Activated CD8-positive, alpha-beta memory T cell treated with anti-CD3 and anti-CD28 coated beads, Interleukin-2, amount 50 U/mL, for 1 hour (primary cell): ENCODE measurements around the gene RFLNA.

Experiments
- DNase-seq: peaks from one replicate; pipeline ENCODE4 v3.0.0-alpha.2; 2020; ENCODE audit errors: extremely low read depth

RFLNA gene, protein sequence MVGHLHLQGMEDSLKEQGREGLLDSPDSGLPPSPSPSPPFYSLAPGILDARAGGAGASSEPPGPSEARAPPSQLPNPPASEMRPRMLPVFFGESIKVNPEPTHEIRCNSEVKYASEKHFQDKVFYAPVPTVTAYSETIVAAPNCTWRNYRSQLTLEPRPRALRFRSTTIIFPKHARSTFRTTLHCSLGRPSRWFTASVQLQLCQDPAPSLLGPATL

DNA sequence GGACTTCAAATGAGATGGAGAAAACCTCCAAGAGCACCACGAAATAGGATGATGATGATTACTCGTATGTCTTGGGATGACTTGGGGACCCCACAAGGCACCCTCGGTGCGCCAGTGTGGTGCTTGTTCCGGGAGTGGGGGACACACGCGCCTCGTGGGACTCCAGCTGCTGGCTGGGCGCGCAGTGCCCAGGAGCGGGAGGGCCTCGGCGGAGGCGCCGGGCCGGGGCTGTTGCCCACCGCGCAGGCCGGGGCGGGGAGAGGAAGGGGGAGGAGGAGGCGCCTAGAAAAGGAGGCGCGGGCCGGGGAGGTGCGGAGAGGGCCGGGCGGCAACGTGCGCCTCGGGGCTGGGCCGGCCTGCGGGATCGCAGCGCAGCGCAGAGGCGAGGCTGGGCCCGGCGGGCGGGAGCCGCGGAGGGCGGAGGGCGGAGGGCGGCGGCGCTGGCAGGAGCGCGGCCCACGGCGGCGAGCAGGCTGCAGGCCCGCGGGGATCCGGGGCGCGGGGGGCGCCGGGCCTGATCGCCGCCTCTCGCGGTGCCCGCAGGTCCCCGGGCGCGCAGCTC lies at the start of gene RFLNA:
Gene RFLNA, plus strand, starts transcription at position 314 of the 562 bp plus-strand sequence. CDS start 337 bp downstream, outside the sequence.
- DNase-seq, result no peak

DNA sequence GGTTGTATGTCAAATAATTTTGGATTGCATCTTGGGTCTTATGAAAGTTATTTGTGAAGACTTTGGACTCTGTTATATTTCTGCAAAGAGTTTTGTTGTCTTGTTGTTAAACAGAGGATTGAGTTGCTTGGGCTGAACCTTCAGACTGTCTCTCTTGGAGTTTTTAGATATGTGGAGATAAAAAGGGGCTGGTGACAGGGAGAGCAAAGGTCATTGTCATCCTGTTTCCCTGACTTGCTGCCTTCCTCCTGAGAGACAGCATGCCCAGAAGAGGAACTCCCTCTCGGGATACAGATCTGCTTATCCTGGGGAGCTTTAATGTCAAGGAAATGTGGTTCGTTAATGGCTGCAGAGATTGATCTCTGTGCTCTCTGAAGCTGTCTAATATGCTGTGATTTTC lies 47.6 kb upstream of the RFLNA start:
- DNase-seq, result no peak

DNA sequence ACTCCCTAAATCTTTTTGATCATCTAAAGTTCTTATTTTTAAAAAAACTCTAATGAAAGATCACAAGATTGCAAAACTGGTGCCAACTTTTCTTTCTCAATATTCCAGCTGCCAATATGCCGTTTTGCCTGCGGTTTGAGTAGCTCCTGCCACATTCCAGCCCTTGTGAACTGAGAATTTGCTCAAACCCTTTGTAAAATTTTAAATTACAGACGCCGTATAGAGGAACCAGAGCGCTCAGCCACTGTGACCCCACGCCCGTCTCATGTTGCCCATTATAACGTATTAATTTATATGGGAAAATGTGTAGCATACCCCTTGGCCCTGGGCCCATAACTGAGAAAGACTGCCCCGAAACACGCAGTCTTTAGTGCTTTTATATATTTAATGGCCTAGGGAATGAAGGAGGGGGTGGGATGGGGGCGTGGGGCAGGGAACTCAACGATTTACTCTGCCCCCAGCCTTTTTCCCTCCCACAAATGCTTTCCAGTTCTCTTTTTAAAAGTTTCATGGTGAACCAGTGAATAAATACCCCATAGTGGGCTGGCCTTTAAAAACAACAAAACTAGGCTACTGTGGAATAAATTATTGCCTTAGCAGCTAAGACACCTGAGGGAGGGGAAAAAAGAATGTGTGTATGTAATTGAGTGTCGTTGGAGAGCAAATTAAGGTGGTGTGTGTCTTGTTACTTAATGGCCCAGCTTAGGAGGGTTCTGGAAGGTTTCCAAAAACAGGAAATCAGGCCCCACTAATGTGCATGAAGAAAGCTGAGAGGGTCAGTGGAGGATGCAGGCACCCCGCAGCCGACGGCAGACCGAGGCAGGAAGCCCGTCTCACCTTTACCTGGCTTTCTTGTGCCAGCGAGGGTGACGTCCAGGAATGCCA lies 45.7 kb upstream of the RFLNA start:
- no peak for DNase-seq

DNA sequence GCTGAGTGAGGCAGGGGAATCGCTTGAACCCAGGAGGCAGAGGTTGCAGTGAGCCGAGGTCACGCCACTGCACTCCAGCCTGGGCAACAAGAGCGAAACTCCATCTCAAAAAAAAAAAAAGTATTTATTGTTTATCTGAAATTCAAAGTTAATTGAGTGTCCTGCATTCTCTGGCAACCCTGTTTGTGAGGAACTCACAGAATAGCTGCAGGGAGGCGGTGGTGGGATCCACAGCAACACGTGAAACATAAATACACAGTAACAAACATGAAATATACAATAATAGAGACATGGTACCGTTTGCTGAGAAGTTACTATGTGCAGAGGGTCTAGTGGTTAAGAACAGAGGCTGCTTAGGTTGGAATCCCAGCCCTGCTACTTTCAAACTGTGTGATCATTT lies 43.7 kb upstream of the RFLNA start:
- no peak for DNase-seq

DNA sequence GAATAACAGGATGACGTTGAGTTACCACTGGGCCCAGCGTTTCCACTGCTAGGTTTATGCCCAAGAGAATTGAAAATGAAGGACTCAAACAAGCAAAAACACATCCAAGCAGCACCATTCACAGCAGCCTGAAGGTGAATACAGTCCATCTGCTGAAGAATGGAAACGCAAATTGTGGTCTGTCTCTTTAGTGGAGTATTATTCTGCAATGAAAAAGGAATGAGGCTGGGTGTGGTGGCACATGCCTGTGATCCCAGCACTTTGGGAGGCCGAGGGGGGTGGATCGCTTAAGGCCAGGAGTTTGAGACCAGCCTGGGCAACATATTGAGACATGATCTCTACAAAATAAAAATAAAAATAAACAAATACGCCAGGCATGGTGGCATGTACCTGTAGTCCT lies 41.9 kb upstream of the RFLNA start:
- DNase-seq, result no peak

DNA sequence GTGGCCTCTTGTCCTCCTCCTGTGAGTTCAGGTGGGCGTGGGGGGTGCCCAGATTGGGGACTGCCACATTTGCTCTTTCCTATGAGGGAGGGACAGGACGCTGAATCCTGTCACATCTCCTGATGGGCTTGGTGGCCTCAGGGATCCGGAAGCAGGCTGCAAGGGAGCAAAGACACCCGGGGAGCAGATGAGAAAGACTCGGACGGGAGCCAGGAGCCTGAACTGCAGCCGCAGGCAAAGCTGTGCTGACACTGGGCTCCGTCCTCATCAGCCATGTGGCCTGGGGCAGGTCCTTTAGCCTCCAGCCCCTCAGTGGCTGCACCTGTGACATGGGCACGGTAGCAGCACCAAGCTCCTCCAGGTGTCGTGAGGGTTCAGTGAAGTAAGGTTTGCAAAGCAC lies 40.8 kb upstream of the RFLNA start:
- DNase-seq, result no peak

DNA sequence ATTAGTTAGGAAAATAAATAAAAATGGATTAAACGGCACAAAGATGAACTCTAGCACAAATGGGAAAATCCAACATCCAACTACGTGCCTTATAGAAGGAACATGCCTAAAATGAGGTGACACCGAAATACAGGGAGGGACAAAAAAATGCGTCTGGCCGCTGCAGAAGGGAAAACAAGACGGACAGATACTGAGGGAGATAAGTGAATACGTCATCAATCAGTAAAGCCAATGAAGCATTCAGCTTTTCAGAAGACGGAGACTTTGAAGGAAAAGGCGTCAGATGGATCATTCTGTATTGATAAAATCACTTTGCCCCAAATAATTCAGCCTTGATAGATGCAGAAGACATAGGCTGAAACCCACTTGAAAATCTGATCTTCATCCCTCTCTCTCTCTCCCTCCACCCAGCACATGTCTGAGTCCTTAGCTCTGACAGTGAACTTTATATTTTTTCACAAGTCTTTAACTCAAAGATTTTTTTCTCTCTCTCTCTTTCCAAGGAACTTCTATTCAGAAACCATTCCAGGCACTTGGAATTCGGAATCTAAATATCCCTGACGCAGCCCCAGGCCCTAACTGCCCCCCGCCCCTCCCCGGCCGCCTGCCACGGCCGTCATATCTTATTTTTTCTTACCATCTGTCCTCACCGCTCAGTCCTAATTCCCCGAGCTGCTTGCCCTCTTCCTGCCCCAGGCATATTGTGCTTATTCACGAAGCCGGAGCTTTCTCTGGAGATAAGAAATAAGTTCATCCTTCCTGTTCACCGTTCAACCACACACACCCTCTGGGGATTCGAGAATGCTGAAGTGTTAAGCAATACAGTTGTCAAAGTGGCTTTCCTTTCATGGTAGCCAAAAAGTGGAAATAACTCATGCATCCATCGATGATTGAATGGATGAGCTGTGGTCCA lies 35.5 kb upstream of the RFLNA start:
- no peak for DNase-seq

DNA sequence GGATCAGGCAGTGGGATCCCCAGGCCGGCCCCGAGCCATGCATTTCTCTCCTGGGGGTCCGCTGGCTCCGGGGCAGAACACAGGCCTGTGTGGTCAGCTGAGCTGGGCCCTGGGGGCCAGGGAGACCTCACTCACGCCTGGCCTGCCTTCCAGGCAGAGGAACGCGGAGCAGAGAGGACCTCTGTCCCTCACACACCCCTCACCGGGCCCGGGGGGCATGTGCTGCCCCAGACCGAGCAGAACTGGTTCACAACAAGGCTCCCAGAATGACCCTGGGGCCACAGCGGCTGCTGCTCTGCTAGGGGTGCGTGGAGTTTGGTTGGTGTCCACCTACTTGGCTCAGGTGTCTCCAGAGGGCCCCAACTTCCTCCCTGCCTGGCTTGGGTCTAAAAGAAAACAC lies 33.0 kb upstream of the RFLNA start:
- DNase-seq, result no peak

DNA sequence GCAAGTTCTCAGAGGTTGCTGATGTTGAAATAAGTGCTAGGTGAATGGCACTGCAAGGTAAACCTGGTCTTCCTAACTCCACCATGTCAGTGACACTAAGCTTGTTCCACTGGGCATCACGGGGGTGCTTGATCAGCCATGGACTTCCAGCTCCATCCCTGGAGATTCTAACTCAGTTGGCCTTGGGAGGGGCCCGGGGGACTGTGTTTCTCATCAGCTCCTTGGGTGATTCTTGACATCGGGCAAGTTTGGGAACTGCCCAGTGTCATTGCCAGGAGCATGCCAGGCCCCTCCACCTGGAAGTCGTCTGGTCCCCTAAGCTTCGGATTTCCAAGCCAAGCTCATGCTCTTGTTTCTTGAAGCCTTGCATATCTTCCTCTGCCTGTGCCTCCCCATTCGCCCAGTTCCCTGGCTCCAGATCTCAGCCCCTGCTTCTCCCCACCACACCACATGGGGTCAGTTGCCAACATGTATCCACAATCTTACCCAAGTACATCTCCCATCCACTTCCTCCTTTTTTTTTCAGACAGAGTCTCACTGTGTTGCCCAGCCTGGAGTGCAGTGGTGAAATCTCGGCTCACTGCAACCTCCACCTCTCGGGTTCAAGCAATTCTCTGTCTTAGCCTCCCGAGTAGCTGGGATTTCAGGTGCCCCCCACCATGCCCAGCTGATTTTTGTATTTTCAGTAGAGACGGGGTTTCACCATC lies 30.7 kb upstream of the RFLNA start:
- DNase-seq, result no peak

DNA sequence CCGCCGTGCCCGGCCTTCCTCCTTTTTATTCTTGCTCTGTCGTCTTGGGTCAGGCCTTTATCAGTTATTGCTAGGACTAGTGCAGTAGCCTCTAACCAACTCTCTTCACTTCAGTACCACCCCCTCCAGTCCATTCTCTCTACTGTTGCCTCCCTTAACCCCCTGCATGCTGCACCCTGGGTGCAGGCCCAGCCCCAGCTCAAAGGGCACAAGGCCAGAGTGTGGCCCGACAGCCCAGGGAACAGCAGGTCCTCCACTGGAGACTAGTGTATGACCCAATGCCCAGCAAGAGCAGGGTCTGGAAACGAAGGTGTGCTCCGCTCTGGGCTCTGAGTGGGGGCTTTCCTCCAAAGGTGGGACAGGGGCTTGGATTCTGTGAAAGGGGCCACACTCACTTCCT lies 30.0 kb upstream of the RFLNA start:
- no peak for DNase-seq

DNA sequence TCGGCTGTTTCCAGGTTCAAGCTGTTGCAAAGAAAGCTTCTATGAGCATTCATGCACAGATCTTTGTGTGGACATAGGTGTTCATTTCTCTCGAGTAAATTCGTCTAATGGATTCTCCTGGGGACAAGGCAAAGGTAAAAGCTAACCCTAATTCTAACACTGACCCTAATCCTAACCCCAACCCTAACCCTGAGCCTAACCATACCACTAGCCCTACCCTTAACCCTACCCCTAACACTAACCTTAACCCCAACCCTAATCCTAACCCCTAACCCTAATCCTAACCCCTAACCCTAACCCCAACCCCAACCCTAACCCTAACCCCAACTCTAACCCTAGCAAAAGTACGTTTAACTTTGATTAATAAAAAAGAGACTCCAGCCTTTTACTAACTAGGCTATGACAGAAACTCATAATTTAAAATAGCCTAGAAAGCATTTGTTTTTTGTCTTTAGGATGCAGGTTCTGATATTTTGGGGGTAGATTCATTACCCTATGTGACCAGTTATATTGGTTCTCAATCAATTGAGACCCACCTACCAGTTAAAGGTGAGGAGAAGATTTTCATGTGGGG lies 27.6 kb upstream of the RFLNA start:
- DNase-seq, result no peak

DNA sequence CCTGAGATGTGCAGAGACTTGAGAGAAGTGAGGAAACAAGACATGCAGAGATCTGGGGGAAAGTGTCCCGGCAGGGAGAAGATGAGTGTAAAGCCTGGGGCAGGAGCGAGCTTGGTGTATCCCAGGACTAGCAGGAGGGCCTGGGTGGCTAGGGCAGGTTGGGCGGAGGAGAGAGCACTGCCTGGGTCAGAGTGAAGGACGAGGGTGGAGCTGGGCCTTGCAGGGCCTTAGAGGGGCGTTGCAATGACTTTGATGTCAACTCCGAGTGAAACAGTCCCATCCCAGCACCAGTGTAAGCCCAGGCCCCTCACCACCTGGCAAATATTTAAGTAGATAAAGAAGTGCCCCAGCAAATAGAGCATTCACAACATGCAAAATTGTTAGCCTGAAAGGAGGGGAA lies 24.2 kb upstream of the RFLNA start:
- DNase-seq, result no peak

DNA sequence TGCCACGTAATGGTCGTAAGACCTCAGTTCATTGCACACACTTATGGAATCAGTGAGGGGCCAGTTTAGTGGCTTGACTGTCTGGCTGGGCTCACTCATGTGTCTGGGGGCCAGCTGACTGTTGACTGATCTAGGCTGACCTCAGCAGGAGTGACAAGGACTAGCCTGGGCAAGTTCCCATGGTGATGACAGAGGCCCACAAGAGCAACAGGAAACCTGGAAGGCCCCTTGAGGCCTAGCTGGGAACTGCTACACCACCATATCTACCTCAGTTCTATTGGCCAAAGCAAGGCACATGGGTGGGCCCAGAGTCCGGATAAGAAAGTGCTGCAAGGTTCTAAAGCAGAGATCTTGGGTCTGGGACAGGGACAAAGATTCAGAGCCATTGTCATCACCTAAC lies 21.3 kb upstream of the RFLNA start:
- no peak for DNase-seq

DNA sequence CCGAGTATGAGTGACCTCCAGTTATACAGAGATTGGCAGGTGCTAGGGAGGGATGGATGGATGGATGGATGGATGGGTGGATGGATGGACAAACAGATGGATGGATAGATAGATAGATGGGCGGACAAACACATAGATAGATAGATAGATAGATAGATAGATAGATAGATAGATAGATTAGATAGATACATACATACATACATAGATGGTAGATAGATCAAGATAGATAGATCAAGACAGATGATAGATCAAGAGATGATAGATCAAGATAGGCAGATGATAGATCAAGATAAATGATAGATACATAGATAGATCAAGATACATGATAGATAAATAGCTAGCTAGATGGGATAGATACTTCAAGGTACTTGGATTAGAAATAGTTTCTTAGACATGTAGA lies 18.6 kb upstream of the RFLNA start:
- no peak for DNase-seq

DNA sequence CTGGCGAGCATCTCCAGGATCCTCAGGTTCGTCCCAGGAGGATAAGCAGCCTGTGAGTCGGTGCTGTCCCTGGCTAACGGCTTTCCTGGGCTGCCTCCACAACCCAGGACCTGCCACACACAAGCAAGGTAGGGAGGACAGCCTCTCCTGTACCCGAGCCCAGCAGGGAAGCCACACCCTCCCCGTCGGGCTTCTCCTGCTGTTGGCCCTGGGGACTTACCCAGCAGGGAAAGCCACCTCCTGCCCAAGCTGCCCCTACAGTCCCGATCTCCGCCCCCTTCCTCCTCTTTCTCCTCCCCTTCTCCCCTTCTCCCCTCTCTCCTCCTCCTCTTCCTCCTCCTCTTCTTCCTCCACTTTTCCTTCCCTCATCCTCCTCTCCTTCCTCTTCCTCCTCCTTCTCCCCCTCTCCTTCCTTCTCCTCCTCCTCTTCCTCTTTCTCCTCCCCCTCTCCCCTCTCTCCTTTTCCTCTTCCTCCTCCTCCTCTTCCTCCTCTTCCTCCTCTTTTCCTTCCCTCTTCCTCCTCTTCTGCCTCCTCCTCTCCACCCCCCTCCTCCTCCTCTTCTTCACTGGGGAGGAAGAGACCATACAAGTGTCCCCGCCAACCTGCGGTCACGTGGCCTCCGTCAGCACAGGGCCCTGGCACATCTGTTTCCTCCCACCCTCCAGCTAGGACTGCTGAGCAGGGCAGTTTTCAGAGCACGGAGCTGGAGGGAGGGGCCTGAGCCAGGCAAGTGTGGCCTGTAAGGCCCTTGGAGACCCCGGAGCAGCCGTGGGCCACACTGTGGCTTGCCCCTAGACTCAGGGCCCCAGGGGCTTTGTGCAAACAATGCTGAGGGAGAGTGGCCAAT lies 17.3 kb upstream of the RFLNA start:
- no peak for DNase-seq

DNA sequence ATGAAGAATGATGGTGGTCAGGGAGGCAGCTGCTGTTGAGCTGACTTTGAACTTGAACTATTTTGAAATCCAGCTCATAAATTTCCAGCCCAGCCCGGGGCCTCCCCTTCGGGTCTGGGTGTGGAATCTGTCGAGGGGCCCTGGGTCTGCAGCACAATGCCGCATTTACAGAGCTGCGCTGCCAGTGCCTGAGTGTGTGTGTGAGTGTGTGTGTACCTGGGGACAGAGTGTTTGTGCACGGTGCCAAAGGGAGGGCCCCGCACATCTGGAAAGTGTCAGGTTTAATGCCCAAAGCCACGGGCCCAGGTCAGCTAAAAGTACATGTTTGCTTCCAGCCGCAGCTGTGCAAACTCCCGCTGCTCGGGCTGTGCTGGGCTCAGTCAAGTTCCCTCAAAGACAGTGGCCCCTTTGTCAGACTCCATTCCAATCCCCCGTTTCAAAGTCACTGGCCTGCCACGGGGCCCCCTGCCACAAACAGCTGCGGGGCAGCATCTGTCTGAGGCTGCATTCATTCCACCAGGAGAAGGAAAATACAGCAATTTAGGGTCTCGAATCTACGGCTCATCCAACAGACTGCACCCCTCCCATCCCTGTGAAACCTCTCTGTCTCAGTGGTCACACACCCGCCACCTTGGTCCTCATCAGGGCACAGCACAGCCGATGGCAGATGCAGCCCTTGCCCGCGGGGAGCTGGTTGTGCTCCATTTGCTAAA lies 16.3 kb upstream of the RFLNA start:
- DNase-seq, result no peak

DNA sequence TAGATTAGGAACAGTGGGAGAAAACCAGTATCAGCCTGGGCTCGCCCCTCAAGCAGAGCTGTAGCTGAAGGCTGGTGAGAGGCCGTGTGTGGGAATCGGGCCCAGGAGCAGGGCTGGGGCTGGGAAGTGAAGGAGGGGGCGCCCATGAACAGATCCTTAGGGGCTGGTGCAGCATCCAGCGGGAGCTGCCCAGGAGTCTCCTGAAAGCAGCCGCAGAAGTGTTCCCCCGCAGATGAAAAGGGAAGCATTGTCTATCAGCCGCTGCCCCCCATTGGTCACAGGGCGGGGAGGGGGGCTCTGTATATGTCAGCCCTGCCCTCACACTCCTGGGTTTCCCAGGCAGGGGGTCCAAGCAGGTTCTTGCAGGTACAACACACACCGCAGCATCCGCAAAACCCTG lies 15.6 kb upstream of the RFLNA start:
- no peak for DNase-seq

DNA sequence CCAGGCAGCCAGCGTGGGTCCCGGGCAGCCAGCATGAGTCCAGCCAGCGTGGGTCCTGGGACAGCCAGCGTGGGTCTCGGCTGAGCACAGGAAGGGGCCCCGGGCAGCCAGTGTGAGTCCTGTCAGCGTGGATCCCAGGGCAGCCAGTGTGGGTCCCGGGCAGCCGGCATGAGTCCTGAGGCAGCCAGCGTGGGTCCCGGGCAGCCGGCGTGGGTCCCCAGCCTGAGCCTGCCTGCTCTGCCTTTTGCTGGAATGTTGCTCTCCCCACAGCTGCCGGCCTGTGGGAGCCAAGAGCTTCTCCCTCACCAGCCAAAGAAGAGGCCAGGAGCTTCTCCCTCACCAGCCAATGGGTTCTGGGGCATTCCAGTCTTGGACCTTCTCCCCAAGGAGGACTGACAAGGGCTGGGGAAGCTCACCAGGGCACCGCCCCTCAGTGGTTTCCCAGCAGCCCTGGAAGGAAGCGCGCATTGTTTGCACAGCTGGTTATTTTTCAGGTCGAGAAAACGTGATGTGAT lies 15.0 kb upstream of the RFLNA start:
- no peak for DNase-seq

DNA sequence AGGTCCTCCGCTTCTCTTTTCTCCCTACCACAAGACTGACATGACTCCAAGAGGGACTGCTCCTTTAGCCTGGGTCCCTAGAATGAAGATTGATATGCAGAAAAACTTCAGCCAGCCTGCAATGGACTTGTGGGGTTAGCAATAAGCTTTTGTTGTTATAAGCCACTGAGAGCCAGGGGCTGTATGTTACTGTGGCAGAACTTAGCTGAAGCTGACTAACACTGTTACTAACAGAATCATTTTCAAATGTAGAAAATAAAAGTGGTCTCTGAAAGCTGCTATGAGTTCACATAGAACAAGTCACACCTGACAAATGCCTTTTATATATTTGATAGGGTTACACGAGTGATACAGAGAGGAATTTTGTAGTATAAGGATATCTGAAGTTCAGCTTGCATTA lies 13.6 kb upstream of the RFLNA start:
- no peak for DNase-seq
